NCI-H187 (cell line): ENCODE data around the gene ADCY4.

Experiments
- DNase-seq, 2 experiments: peaks; one replicate each; lab custom pipeline; 2025; lab: John Stamatoyannopoulos, UW

The ADCY4 gene

GRCh38 chr14:24273422-24273998 is 61.4 kb downstream of the ADCY4 start:
- DNase-seq = no peak

GRCh38 chr14:24272467-24272866 is 62.4 kb downstream of the ADCY4 start:
- no peak for DNase-seq

- no peak for DNase-seq
Observed at GRCh38 chr14:24271834-24272263, 63.0 kb downstream of the ADCY4 start.

GRCh38 chr14:24271134-24271833 is 63.6 kb downstream of the ADCY4 start, which contains the start of gene RABGGTA:
RABGGTA (minus strand) TSS chr14:24271597; CDS start chr14:24271115, 482 bp downstream.
- peak; percentile 53 to 85 for DNase-seq

GRCh38 chr14:24270537-24271133 is 64.2 kb downstream of the ADCY4 start:
- no peak for DNase-seq

- no peak for DNase-seq
Observed at GRCh38 chr14:24269910-24270536, 64.8 kb downstream of the ADCY4 start.

- DNase-seq = no peak
Observed at GRCh38 chr14:24269368-24269767, 65.5 kb downstream of the ADCY4 start.
